OCI-LY7 (cell line): ENCODE measurements around the gene MFAP2. TPM values are rescaled to one million over a fixed set of nuclear protein-coding genes. Genes with fewer than 3 reads are reported as not detected.

ENCODE experiments used
- BruUV-seq: library from RNA; stranded (reverse); fragments of 400-500 nt; replicated peaks from 2 replicates; lab custom pipeline; 2021; lab: Mats Ljungman, UMichigan
- CTCF ChIA-PET: fragments of 300-600 bp; sonication (Branson Sonifier 250); formaldehyde crosslinking; loops from one replicate; lab custom pipeline; 2022; ENCODE audit warnings: antibody characterized with exemption; ENCODE audit not compliant: unreplicated experiment; lab: Charles Lee
- POLR2A ChIA-PET: fragments of 300-600 bp; sonication (Branson Sonifier 250); formaldehyde crosslinking; loops from one replicate; lab custom pipeline; 2022; ENCODE audit warnings: antibody characterized with exemption; lab: Charles Lee
- DNase-seq: peaks from one replicate; pipeline ENCODE4 v3.0.0-alpha.2; 2015; ENCODE audit warnings: low spot score
- H2AFZ ChIP-seq: fragments of 200-600 bp; sonication (generic), shearing (Covaris generic); 2 replicates; pipeline ENCODE4 v1.6.1; 2014; ENCODE audit warnings: mild to moderate bottlenecking, antibody characterized with exemption, low read length, moderate library complexity
- H3K27ac ChIP-seq: fragments of 200-600 bp; sonication (generic); 2 replicates; pipeline ENCODE4 v1.5.1; 2014; ENCODE audit warnings: mixed run types, low read depth, mild to moderate bottlenecking, moderate library complexity, low read length, inconsistent platforms; ENCODE audit not compliant: poor library complexity, severe bottlenecking
- H3K36me3 ChIP-seq: fragments of 200-600 bp; sonication (generic); 2 replicates; pipeline ENCODE4 v1.6.1; 2014; ENCODE audit warnings: mild to moderate bottlenecking, antibody characterized with exemption, low read length, moderate library complexity, mixed read lengths; ENCODE audit not compliant: insufficient read depth
- H3K4me1 ChIP-seq: fragments of 200-600 bp; sonication (generic); 2 replicates; pipeline ENCODE4 v1.5.1; 2014; ENCODE audit warnings: mild to moderate bottlenecking, low read length; ENCODE audit not compliant: insufficient read depth, poor library complexity, severe bottlenecking
- H3K4me2 ChIP-seq: fragments of 200-600 bp; sonication (generic); 2 replicates; pipeline ENCODE4 v1.6.1; 2014; ENCODE audit warnings: mild to moderate bottlenecking, low read length
- H3K4me3 ChIP-seq: fragments of 200-600 bp; sonication (generic); 2 replicates; pipeline ENCODE4 v1.5.1; 2014; ENCODE audit warnings: mild to moderate bottlenecking, low read depth, low read length; ENCODE audit not compliant: poor library complexity, severe bottlenecking
- H3K79me2 ChIP-seq: fragments of 200-600 bp; sonication (generic); 2 replicates; pipeline ENCODE4 v1.6.1; 2016; ENCODE audit warnings: low read depth, mild to moderate bottlenecking, low read length, moderate library complexity, mixed read lengths; ENCODE audit not compliant: insufficient read depth
- H3K9me2 ChIP-seq: fragments of 200-600 bp; sonication (generic); 2 replicates; pipeline ENCODE4 v1.6.1; 2016; ENCODE audit warnings: mild to moderate bottlenecking, low read length, mixed read lengths; ENCODE audit not compliant: insufficient read depth
- H3K9me3 ChIP-seq: fragments of 200-600 bp; sonication (generic); 2 replicates; pipeline ENCODE4 v1.6.1; 2014; ENCODE audit warnings: mild to moderate bottlenecking, mixed run types, low read length, mixed read lengths
- H4K20me1 ChIP-seq: fragments of 200-600 bp; sonication (generic); 2 replicates; pipeline ENCODE4 v1.6.1; 2014; ENCODE audit warnings: mild to moderate bottlenecking, antibody characterized with exemption, low read length, moderate library complexity, mixed read lengths; ENCODE audit not compliant: insufficient read depth
- CTCF ChIP-seq: fragments of 200-600 bp; sonication (generic); conservative IDR thresholded peaks from 2 replicates; pipeline ENCODE4 v1.5.1; 2014; ENCODE audit warnings: mild to moderate bottlenecking, antibody characterized with exemption, low read length, moderate library complexity, mixed read lengths
- EZH2phosphoT487 ChIP-seq: fragments of 200-600 bp; sonication (generic); IDR thresholded peaks from 2 replicates; pipeline ENCODE4 v1.6.1; 2018; ENCODE audit warnings: low read depth, borderline replicate concordance, mild to moderate bottlenecking, mixed run types, antibody characterized with exemption, low read length, moderate library complexity, mixed read lengths
- intact Hi-C: fragments of 100-400 bp; cut with micrococcal nuclease; formaldehyde crosslinking; loops from one replicate; pipeline ENCODE4 v1.10.0; 2022; ENCODE audit not compliant: unreplicated experiment
- total RNA-seq, 2 experiments: library from RNA; depleted of rRNA in 1 of 2; stranded (reverse); fragments of >200 nt in 1 of 2; shearing (Covaris generic) in 1 of 2; gene quantifications; 2 replicates each; pipeline ENCODE4 v1.2.3, GENCODE V29; 2014 to 2022

Gene MFAP2
- total RNA-seq, 2 experiments from 2014 or later, result not detected

- no peak overlapping the region for H3K27ac ChIP-seq
- H3K4me1 ChIP-seq, result no peaks in the 10 kb centered on the region
- BruUV-seq, result no TSS peak
- ChIA-PET CTCF (no interaction called here), POLR2A (interaction anchor here (0.6 kb wide), 3 partner anchors 59 to 411 kb away, joined by 3 to 6 read pairs (median 4); no protein-coding TSS in a partner anchor)
- H3K79me2 ChIP-seq, result no peaks in the 10 kb centered on the region
- intact Hi-C loops, result no loop called here
- no peak overlapping the region for H3K4me3 ChIP-seq
- no peak for TF ChIP-seq EZH2phosphoT487
- TF ChIP-seq CTCF, result no peak
- H3K4me2 ChIP-seq, result no peak overlapping the region
- H2AFZ ChIP-seq, result no peak overlapping the region
- peaks cover 94% of the 10 kb centered on the region for H3K36me3 ChIP-seq
- H4K20me1 ChIP-seq, result no peaks in the 10 kb centered on the region
- DNase-seq, result no peak
- no peaks in the 10 kb centered on the region for H3K9me3 ChIP-seq
- H3K9me2 ChIP-seq, result no peaks in the 10 kb centered on the region
Measured at GRCh38 chr1:17028662-17029188, 48.3 kb upstream of the MFAP2 start.

GRCh38 chr1:17027900-17028299, 47.5 kb upstream of the MFAP2 start:
- H3K36me3 ChIP-seq, result peaks cover 94% of the 10 kb centered on the region
- H3K4me1 ChIP-seq, result no peaks in the 10 kb centered on the region
- no peak overlapping the region for H3K4me3 ChIP-seq
- H2AFZ ChIP-seq, result no peak overlapping the region
- DNase-seq, result no peak
- no peak overlapping the region for H3K27ac ChIP-seq
- H3K9me3 ChIP-seq, result no peaks in the 10 kb centered on the region
- no peaks in the 10 kb centered on the region for H3K79me2 ChIP-seq
- POLR2A ChIA-PET, result no interaction called here
- BruUV-seq, result no TSS peak
- H3K4me2 ChIP-seq, result no peak overlapping the region
- intact Hi-C loops, result no loop called here
- TF ChIP-seq EZH2phosphoT487, result no peak
- no peak for TF ChIP-seq CTCF
- CTCF ChIA-PET, result no interaction called here
- no peaks in the 10 kb centered on the region for H4K20me1 ChIP-seq
- H3K9me2 ChIP-seq, result no peaks in the 10 kb centered on the region

- CTCF ChIA-PET, result no interaction called here
- POLR2A ChIA-PET, result no interaction called here
- BruUV-seq, result no TSS peak
- intact Hi-C loops, result no loop called here
- Histone ChIP-seq H2AFZ (no peak overlapping the region), H3K9me3 (no peaks in the 10 kb centered on the region), H3K27ac (no peak overlapping the region), H3K79me2 (no peaks in the 10 kb centered on the region), H3K36me3 (peaks cover 94% of the 10 kb centered on the region), H4K20me1 (no peaks in the 10 kb centered on the region), H3K4me1 (no peaks in the 10 kb centered on the region), H3K4me3 (no peak overlapping the region), H3K4me2 (no peak overlapping the region), H3K9me2 (no peaks in the 10 kb centered on the region)
- no peak for TF ChIP-seq CTCF
- no peak for TF ChIP-seq EZH2phosphoT487
- DNase-seq, result no peak
Measured at GRCh38 chr1:17027403-17027802, 47.0 kb upstream of the MFAP2 start.
